Breast epithelium (tissue), 4 donors: Measurements from ENCODE around the gene SLC6A7. TPM values are rescaled to one million over a fixed set of nuclear protein-coding genes. Genes with fewer than 3 reads are reported as not detected.

Experiments
- DNase-seq, 2 donors: peaks; one replicate each; pipeline ENCODE4 v3.0.0-alpha.2; 2019; ENCODE audit warnings: low spot score in 2 of 2
- H3K27ac ChIP-seq, 2 donors: fragments of 200-600 bp; sonication (generic) in 1 of 2; one replicate each; pipeline ENCODE4 v1.5.1; 2016 to 2019; ENCODE audit warnings: mild to moderate bottlenecking in 1 of 2
- H3K27me3 ChIP-seq, 2 donors: fragments of 200-600 bp; sonication (generic) in 1 of 2; one replicate each; pipeline versions ENCODE4 v1.5.1 to v1.6.0; 2017 to 2019; ENCODE audit warnings: control low read depth in 1 of 2, mild to moderate bottlenecking in 1 of 2
- H3K36me3 ChIP-seq: fragments of 200-600 bp; one replicate; pipeline ENCODE4 v1.5.1; 2019
- H3K4me1 ChIP-seq, 2 donors: fragments of 200-600 bp; sonication (generic); one replicate each; pipeline ENCODE4 v1.5.1; 2016 to 2019; ENCODE audit warnings: control low read depth in 1 of 2
- H3K4me3 ChIP-seq, 3 donors: fragments of 200-600 bp; sonication (generic); 1 replicate in 2 of 3; 2 replicates in 1 of 3; pipeline ENCODE4 v1.5.1; 2016 to 2019; ENCODE audit warnings: mild to moderate bottlenecking in 3 of 3, moderate library complexity in 2 of 3
- H3K9me3 ChIP-seq, 2 donors: fragments of 200-600 bp; sonication (generic) in 1 of 2; one replicate each; pipeline ENCODE4 v1.5.1; 2016 to 2019; ENCODE audit warnings: control low read depth in 1 of 2
- POLR2A ChIP-seq: fragments of 450-650 bp; IDR thresholded peaks from one replicate; pipeline ENCODE4 v1.6.1; 2016; ENCODE audit warnings: antibody characterized with exemption, mild to moderate bottlenecking, moderate library complexity
- POLR2AphosphoS5 ChIP-seq, 3 donors: sonication (generic); formaldehyde crosslinking; IDR thresholded peaks; one replicate each; pipeline ENCODE4 v1.6.1; 2017; ENCODE audit warnings: antibody characterized with exemption in 3 of 3
- intact Hi-C: fragments of 100-400 bp; cut with DNase I; formaldehyde crosslinking; loops from one replicate; pipeline ENCODE4 v1.15.1; 2023; ENCODE audit warnings: low total_unique reads
- total RNA-seq, 3 donors: library from RNA; depleted of rRNA; stranded (reverse); fragments of >200 nt; gene quantifications; one replicate each; pipeline ENCODE4 v1.1.0, GENCODE V29; 2016
- TF ChIP-seq, protein P1 (sequence below), 3 donors: fragments of 450-650 bp; IDR thresholded peaks; one replicate each; pipeline ENCODE4 v1.5.1; 2016 to 2017; ENCODE audit warnings: antibody characterized with exemption in 3 of 3, mild to moderate bottlenecking in 3 of 3, moderate library complexity in 3 of 3

The SLC6A7 gene
- total RNA-seq, 3 donors from 2014 or later = 0.15 to 0.16 TPM; not detected in 1

DNA sequence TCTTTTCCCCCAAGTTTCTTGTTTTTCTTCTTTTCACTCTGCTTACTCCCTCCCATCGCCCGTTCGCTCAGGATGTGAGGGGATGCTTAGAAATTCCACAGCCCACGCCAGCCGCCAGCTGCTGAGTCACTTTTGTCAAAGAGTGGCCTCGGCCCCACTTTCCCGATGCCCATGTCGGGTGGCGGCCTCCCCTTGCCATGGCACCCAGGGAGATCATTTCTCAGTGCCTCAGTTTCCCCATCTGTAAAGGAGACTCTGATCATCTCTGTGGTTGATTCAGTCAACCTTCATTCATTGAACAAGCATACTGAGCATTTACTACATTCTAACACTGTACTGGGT, 33.9 kb upstream of the SLC6A7 start:
- no peaks in the 10 kb centered on the region for H3K4me1 ChIP-seq
- H3K27ac ChIP-seq = peak overlapping the region; percentile 78 to 93
- H3K9me3 ChIP-seq = no peaks in the 10 kb centered on the region
- no peaks in the 10 kb centered on the region for H3K27me3 ChIP-seq
- intact Hi-C loops = no loop called here
- H3K4me3 ChIP-seq = peak overlapping the region; percentile 55 to 67 (median 66)
- no peaks in the 10 kb centered on the region for H3K36me3 ChIP-seq
- DNase-seq = no peak
- TF ChIP-seq POLR2A (no peak), POLR2AphosphoS5 (IDR thresholded peaks at IDR 0.05) (no peak)
- TF ChIP-seq, protein P1, sequence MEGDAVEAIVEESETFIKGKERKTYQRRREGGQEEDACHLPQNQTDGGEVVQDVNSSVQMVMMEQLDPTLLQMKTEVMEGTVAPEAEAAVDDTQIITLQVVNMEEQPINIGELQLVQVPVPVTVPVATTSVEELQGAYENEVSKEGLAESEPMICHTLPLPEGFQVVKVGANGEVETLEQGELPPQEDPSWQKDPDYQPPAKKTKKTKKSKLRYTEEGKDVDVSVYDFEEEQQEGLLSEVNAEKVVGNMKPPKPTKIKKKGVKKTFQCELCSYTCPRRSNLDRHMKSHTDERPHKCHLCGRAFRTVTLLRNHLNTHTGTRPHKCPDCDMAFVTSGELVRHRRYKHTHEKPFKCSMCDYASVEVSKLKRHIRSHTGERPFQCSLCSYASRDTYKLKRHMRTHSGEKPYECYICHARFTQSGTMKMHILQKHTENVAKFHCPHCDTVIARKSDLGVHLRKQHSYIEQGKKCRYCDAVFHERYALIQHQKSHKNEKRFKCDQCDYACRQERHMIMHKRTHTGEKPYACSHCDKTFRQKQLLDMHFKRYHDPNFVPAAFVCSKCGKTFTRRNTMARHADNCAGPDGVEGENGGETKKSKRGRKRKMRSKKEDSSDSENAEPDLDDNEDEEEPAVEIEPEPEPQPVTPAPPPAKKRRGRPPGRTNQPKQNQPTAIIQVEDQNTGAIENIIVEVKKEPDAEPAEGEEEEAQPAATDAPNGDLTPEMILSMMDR (IDR thresholded peaks at IDR 0.05) = no peak

DNA sequence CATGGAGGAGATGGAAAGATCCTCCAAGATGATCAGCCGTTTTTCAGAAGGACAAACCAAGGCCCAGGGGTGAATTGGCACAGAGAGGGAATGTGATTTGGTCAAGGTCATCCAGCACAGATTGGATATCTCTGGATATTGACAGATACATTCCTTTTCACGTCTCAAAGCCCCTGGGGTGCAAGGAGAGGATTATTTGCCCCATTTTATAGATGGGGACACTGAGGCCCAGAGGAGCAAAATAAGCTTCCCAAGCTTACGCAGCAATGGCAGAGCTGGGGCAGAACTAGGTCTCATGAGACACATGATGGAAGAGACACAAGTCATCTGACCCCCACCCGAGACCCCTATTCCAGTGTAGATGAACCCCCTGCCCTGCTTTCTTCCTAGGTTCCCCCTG, 33.3 kb upstream of the SLC6A7 start:
- no peak for DNase-seq
- Histone ChIP-seq H3K4me1 (no peaks in the 10 kb centered on the region), H3K36me3 (no peaks in the 10 kb centered on the region), H3K4me3 (peak overlapping the region in 2 of 3 donors; percentile 55 to 67), H3K9me3 (no peaks in the 10 kb centered on the region), H3K27ac (peak overlapping the region; percentile 78 to 93), H3K27me3 (no peaks in the 10 kb centered on the region)
- intact Hi-C loops = no loop called here
- TF ChIP-seq POLR2AphosphoS5 (IDR thresholded peaks at IDR 0.05) (no peak), POLR2A (no peak)
- TF ChIP-seq, protein P1 (IDR thresholded peaks at IDR 0.05) = no peak

DNA sequence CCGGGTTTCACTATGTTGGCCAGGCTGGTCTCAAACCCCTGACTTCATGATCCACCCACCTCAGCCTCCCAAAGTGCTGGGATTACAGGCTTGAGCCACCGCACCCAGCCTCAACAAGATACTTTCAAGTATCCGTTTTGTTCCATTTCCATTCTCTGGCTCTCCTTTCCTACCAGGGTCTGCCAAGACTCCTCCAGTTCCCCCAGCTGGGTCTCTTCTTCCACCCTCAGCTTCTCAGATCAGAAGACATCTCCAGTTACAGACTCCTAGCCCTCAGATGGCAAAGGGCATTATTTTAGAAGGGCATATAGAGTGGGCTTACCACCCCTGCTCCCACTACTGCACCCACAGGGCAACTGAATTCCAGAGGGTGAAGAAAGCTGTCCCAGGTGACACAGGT, 32.7 kb upstream of the SLC6A7 start:
- no peak for TF ChIP-seq POLR2AphosphoS5 (IDR thresholded peaks at IDR 0.05)
- TF ChIP-seq, protein P1 (IDR thresholded peaks at IDR 0.05) = no peak
- TF ChIP-seq POLR2A = no peak
- Histone ChIP-seq H3K36me3 (no peaks in the 10 kb centered on the region), H3K27ac (peak overlapping the region; percentile 70 to 93), H3K4me1 (no peaks in the 10 kb centered on the region), H3K9me3 (no peaks in the 10 kb centered on the region), H3K4me3 (no peak overlapping the region), H3K27me3 (no peaks in the 10 kb centered on the region)
- intact Hi-C loops = no loop called here
- no peak for DNase-seq

DNA sequence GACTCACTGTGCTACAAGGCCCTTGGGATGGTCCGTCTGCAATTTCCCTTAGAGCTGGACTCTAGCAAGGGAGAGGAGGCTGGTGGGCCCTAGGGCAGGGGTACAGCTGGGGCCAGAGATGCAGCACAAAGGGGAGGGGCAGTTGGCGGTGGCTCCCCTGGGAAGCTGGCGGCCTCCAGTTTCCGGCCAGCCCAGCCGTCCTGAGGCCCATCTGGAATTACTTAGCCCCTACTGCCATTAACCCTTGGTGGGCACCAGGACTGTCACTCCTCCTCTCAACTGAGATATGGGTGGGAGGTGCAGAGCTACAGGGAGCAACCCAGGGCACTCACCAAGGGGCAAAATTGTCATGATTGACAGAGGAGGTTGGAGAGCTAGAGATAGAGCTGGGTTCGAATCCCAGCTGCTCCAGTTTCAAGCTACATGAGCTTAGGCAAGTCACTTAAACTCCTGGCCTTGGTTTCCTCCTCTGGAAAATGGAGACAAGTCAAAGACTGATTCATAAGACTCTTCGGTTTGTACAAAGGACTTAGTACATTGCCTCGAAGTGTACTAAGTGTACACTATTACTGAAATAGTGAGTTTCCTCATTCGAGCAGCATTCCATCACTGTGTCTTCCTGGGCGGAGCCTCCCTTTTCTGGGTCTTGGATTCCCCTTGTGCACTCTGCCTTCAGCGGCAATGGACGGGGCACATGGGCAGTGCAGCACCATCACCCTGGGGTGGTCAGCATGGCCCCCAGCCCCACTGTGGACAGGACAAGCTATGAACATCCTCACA, 31.5 kb upstream of the SLC6A7 start:
- no peak for DNase-seq
- H3K27me3 ChIP-seq = no peaks in the 10 kb centered on the region
- H3K4me3 ChIP-seq = peak overlapping the region in 1 of 3 donors; percentile 41
- peak overlapping the region; percentile 70 to 93 for H3K27ac ChIP-seq
- no peaks in the 10 kb centered on the region for H3K4me1 ChIP-seq
- TF ChIP-seq POLR2A (no peak), POLR2AphosphoS5 (IDR thresholded peaks at IDR 0.05) (no peak)
- TF ChIP-seq, protein P1 (IDR thresholded peaks at IDR 0.05) = no peak
- no peaks in the 10 kb centered on the region for H3K36me3 ChIP-seq
- H3K9me3 ChIP-seq = no peaks in the 10 kb centered on the region
- intact Hi-C loops = no loop called here

DNA sequence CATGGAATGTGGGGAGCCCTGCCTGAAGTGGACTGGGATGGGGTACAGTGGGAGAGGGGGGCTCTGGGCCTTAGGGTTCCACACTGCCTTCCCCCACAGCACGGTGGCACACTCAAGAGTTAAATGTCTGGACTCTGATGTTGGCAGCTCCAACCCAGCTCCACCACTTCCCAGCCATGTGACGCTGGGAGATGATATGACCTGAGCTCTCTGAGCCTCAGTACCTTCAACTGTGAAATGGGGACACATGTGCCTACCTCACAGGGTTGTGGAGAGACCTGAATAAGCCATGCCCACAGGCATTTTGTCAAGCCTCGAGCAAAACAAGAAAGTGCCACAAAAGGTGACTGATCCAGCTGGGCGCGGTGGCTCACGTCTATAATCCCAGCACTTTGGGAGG, 30.8 kb upstream of the SLC6A7 start:
- Histone ChIP-seq H3K36me3 (no peaks in the 10 kb centered on the region), H3K27me3 (no peaks in the 10 kb centered on the region), H3K4me3 (no peak overlapping the region), H3K4me1 (no peaks in the 10 kb centered on the region), H3K27ac (peak overlapping the region; percentile 70 to 93), H3K9me3 (no peaks in the 10 kb centered on the region)
- TF ChIP-seq POLR2AphosphoS5 (IDR thresholded peaks at IDR 0.05) (no peak), POLR2A (no peak)
- TF ChIP-seq, protein P1 (IDR thresholded peaks at IDR 0.05) = no peak
- no peak for DNase-seq
- intact Hi-C loops = no loop called here
